ENCODE results near the gene ANKRD11.

DNA sequence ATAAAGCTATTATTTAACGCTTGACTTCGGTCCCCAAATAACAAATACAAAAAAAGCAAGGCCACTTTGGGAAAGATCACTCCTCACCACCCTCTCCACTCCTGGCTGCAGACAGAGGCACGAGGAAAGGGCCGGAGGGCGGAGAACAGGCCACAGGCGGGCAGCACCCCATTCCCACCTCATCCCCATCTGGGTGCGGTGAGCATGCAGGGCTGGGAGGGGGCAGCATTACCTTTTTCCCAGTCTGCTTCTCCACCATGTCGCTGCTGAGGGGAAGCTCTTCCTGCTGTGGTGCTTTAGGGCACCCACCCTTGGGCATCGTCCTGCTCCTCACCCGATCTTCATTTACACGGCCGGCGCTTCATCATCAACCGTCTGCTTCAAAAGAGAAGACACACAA lies 173.7 kb downstream of the ANKRD11 start:
- TF ChIP-seq SUZ12 (IDR thresholded peaks at IDR 0.05; ENCODE audit: extremely low read depth, insufficient read depth, insufficient read length), result no peak
- TF ChIP-seq YY1 (IDR thresholded peaks at IDR 0.05; ENCODE audit: insufficient read depth, insufficient read length), result no peak
- no peak for TF ChIP-seq ZNF274 (IDR thresholded peaks at IDR 0.05; ENCODE audit: low read depth, low read length)
